ENCODE measurements around the gene AKR1C2. TPM values are rescaled to one million over a fixed set of nuclear protein-coding genes. Genes with fewer than 3 reads are reported as not detected.
A peak's percentile ranks its signal among the peaks of the same experiment; 100 is the strongest.
"Not testable (repeated sequence)": the region's sequence is repeated elsewhere in the genome, so short reads cannot be mapped to it uniquely, and the experiment has no call there.

AKR1C2 gene
- total and polyA plus RNA-seq, 4 donors = 44.7 to 121 (median 53.8) TPM

DNA sequence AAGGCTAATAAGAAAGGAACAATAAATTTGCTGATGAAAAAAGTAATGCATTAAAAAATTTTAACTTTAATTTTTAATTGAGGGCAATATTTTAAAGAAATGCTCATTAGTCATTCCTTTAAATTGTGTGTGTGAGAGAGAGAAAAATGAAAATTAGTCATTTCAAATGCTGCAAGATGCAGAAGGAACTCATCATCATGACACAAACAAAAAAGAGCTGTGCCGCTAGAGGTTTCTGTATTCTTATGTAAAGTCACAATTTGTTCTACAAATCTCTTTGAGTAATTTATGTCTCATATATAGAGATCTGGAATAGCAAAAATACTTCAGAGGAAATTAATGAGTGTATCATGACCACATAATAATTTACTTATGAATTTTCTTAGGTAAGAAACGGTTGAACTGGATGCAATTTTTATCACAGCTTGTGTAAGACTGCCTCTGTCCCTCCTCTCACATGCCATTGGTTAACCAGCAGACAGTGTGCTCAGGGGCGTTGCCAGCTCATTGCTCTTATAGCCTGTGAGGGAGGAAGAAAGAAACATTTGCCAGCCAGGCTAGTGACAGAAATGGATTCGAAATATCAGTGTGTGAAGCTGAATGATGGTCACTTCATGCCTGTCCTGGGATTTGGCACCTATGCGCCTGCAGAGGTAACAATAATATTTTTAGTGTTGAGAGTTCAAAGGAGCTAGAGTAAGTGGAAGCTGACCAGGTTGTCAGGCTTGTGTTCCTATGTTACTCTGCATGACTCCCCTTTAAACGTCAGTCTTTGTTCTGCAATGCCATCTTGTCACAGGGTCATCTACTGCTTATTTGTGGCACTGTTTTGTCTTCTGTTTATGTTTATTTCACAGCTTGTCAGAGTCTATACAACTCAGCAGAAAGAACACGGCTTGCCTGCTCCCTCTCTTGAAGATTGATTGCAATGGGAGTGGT lies 40.5 kb downstream of the AKR1C2 start, which contains the start of gene AKR1C1:
TSS of gene AKR1C1 (plus strand) at position 540 of the 939 bp plus-strand sequence. CDS start at position 570, 30 bp downstream.
- H3K27ac ChIP-seq (ENCODE audit: low read depth in 1 of 2, low read length in 2 of 2); H3K4me3 ChIP-seq (ENCODE audit: low read length in 2 of 2): not testable (repeated sequence)

DNA sequence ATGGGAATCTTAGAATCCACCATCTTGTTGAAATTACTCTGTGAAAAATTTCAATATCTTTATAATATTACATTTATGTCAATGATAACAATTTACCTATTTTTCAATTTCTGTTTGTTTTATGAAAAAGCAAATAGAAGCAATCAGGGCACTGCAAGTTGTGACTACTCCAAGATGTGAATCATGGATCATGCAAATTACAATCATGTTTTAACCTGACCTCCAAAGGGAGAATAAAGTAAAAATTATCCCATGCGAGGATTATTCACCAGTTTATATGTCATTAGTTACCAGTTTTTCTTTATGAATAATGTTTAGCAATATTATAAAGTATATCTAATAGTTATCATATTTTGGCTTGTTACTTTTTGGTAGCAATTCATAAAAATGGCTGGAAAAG lies 41.3 kb downstream of the AKR1C2 start:
- DNase-seq; H3K4me3 ChIP-seq (ENCODE audit: low read length in 2 of 2); H3K4me1 ChIP-seq (ENCODE audit: control insufficient read depth in 1 of 2, insufficient read depth in 2 of 2, low read length in 2 of 2); H3K27ac ChIP-seq (ENCODE audit: low read depth in 1 of 2, low read length in 2 of 2); H3K36me3 ChIP-seq (ENCODE audit: control insufficient read depth in 1 of 2, insufficient read depth in 2 of 2, low read length in 1 of 2); ATAC-seq (ENCODE audit: low FRiP score); H3K9me3 ChIP-seq (ENCODE audit: control insufficient read depth, low read length); H3K27me3 ChIP-seq (ENCODE audit: control insufficient read depth in 1 of 2, insufficient read depth in 2 of 2, low read length in 1 of 2): not testable (repeated sequence)
- 69 to 76% methylated on average over 1 of the region's 1 CpG for WGBS, 2 donors
- intact Hi-C loops (cut with DNase I) = loop anchor here in 1 of 2 donors (5.0 kb wide), 1 partner anchor 50 kb away; no protein-coding TSS in a partner anchor

More for the DNA sequence above, 40.5 kb downstream of the AKR1C2 start, which contains the start of gene AKR1C1:
- WGBS, 2 donors = 31 to 42% methylated on average over 5 to 6 of the region's 7 CpGs
- not testable (repeated sequence) for H3K9me3 ChIP-seq (ENCODE audit: control insufficient read depth, low read length); H3K4me1 ChIP-seq (ENCODE audit: control insufficient read depth in 1 of 2, insufficient read depth in 2 of 2, low read length in 2 of 2); H3K36me3 ChIP-seq (ENCODE audit: control insufficient read depth in 1 of 2, insufficient read depth in 2 of 2, low read length in 1 of 2); H3K27me3 ChIP-seq (ENCODE audit: control insufficient read depth in 1 of 2, insufficient read depth in 2 of 2, low read length in 1 of 2); DNase-seq
- peak; percentile 89 for ATAC-seq (ENCODE audit: low FRiP score)
- intact Hi-C loops (cut with DNase I) = loop anchor here in 1 of 2 donors (5.0 kb wide), 1 partner anchor 49 kb away; no protein-coding TSS in a partner anchor

DNA sequence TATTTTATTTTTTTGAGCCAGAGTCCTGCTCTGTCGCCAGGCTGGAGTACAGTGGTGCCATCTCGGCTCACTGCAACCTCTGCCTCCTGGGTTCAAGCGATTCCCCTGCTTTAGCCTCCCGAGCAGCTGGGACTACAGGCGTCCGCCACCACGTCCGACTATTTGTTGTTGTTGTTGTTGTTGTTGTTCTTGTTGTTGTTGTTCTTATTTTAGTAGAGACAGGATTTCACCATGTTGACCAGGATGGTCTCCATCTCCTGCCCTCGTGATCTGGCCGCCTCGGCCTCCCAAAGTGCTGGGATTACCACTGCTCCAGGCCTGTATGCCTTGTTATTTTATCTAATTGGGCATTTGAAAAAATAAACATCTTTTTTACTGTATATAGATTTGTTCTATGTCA lies 42.1 kb downstream of the AKR1C2 start:
- H3K4me1 ChIP-seq (ENCODE audit: control insufficient read depth in 1 of 2, insufficient read depth in 2 of 2, low read length in 2 of 2); H3K4me3 ChIP-seq (ENCODE audit: low read length in 2 of 2); ATAC-seq (ENCODE audit: low FRiP score); H3K27ac ChIP-seq (ENCODE audit: low read depth in 1 of 2, low read length in 2 of 2); H3K36me3 ChIP-seq (ENCODE audit: control insufficient read depth in 1 of 2, insufficient read depth in 2 of 2, low read length in 1 of 2); H3K9me3 ChIP-seq (ENCODE audit: control insufficient read depth, low read length); H3K27me3 ChIP-seq (ENCODE audit: control insufficient read depth in 1 of 2, insufficient read depth in 2 of 2, low read length in 1 of 2); DNase-seq: not testable (repeated sequence)
- intact Hi-C loops (cut with DNase I) = loop anchor here in 1 of 2 donors (5.0 kb wide), 1 partner anchor 51 kb away; no protein-coding TSS in a partner anchor
- 96 to 97% methylated on average over 11 of the region's 11 CpGs for WGBS, 2 donors

DNA sequence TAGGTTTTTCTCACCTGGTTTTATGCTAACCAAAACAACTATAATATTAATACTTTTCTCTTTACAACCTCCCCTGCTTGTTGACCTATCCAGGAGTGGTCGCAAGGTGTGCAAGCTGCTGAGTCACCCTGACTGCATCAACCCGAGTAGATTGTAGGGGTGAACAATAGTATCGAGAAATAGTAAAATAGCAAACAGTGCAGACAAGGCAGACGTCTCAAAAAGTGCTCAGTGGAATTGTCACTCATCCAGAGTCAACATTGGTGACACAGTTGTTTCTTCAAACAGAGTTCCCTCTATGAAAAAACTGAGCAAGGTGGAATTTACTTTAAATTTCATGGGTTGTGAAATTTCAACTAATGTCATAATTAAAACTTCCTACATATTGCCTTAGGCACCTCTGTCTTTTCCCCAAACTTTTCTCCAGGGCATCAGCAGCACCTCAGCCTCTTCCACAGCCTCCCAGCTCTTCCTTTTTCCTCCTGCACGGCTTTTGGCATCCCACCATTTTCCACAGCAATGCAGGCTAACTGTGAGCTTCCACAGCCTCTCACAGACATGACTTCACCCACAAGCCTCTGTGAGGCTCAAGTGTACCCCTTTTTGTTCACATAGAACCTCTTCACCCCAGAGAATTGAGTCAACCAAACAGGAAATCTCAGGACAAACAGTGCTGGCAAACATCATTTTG lies 46.6 kb downstream of the AKR1C2 start:
- WGBS, 2 donors = 59 to 63% methylated on average over 5 of the region's 5 CpGs
- DNase-seq; H3K27me3 ChIP-seq (ENCODE audit: control insufficient read depth in 1 of 2, insufficient read depth in 2 of 2, low read length in 1 of 2); H3K36me3 ChIP-seq (ENCODE audit: control insufficient read depth in 1 of 2, insufficient read depth in 2 of 2, low read length in 1 of 2); H3K4me3 ChIP-seq (ENCODE audit: low read length in 2 of 2); H3K4me1 ChIP-seq (ENCODE audit: control insufficient read depth in 1 of 2, insufficient read depth in 2 of 2, low read length in 2 of 2); H3K27ac ChIP-seq (ENCODE audit: low read depth in 1 of 2, low read length in 2 of 2); ATAC-seq (ENCODE audit: low FRiP score); H3K9me3 ChIP-seq (ENCODE audit: control insufficient read depth, low read length); intact Hi-C loops (cut with DNase I): not testable (repeated sequence)

DNA sequence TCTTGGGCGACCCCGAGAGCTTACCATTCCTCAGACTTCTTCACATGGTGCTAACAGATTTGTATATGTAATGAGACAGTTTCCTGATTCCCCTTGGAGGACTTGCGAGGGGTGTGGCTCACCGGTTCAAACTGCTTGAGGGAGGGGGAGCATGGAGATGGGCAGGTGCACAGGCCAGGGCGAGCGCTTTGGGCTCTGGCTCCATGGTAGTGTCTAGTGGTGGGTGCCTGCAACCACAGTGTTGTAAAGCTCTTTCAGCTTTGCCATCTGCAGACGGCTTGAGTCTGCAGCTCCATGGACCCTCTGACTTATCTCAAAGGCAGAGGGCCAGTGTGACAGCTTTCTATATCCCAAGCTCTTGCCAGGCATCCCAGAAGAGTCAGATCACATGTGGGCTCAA lies 47.6 kb downstream of the AKR1C2 start:
- DNase-seq; intact Hi-C loops (cut with DNase I); H3K36me3 ChIP-seq (ENCODE audit: control insufficient read depth in 1 of 2, insufficient read depth in 2 of 2, low read length in 1 of 2); H3K4me3 ChIP-seq (ENCODE audit: low read length in 2 of 2); H3K4me1 ChIP-seq (ENCODE audit: control insufficient read depth in 1 of 2, insufficient read depth in 2 of 2, low read length in 2 of 2); H3K27me3 ChIP-seq (ENCODE audit: control insufficient read depth in 1 of 2, insufficient read depth in 2 of 2, low read length in 1 of 2); H3K9me3 ChIP-seq (ENCODE audit: control insufficient read depth, low read length); H3K27ac ChIP-seq (ENCODE audit: low read depth in 1 of 2, low read length in 2 of 2); ATAC-seq (ENCODE audit: low FRiP score): not testable (repeated sequence)
- 80 to 88% methylated on average over 4 to 6 of the region's 7 CpGs for WGBS, 2 donors

DNA sequence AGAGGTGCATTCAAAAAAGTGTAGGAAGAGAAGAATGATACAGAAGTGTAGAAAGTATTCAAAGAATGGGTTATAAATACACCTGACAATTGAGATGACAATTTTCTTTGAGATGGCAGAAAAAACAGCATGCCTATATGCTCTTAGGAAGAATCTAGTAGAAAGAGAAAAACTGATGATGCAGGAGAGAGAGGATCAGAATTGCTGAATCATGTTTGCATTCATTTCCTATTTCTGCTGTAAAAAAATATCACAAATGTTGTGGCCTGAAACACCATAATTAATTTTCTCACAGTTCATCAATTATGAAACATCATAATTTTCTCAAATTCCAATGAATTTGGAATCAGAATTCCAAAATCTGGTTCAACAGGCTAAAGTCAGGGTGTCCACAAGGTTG lies 50.3 kb downstream of the AKR1C2 start:
- no peak overlapping the region for H3K4me3 ChIP-seq (ENCODE audit: low read length in 2 of 2)
- intact Hi-C loops (cut with DNase I) = no loop called here
- no peak overlapping the region for H3K27ac ChIP-seq (ENCODE audit: low read depth in 1 of 2, low read length in 2 of 2)
- H3K36me3 ChIP-seq (ENCODE audit: control insufficient read depth in 1 of 2, insufficient read depth in 2 of 2, low read length in 1 of 2) = no peaks in the 10 kb centered on the region
- ATAC-seq (ENCODE audit: low FRiP score) (no peak), DNase-seq (no peak)
- no peaks in the 10 kb centered on the region for H3K27me3 ChIP-seq (ENCODE audit: control insufficient read depth in 1 of 2, insufficient read depth in 2 of 2, low read length in 1 of 2)
- H3K9me3 ChIP-seq (ENCODE audit: control insufficient read depth, low read length) = no peaks in the 10 kb centered on the region
- H3K4me1 ChIP-seq (ENCODE audit: control insufficient read depth in 1 of 2, insufficient read depth in 2 of 2, low read length in 2 of 2) = peaks cover 0 to 13% of the 10 kb centered on the region in 2 donors

DNA sequence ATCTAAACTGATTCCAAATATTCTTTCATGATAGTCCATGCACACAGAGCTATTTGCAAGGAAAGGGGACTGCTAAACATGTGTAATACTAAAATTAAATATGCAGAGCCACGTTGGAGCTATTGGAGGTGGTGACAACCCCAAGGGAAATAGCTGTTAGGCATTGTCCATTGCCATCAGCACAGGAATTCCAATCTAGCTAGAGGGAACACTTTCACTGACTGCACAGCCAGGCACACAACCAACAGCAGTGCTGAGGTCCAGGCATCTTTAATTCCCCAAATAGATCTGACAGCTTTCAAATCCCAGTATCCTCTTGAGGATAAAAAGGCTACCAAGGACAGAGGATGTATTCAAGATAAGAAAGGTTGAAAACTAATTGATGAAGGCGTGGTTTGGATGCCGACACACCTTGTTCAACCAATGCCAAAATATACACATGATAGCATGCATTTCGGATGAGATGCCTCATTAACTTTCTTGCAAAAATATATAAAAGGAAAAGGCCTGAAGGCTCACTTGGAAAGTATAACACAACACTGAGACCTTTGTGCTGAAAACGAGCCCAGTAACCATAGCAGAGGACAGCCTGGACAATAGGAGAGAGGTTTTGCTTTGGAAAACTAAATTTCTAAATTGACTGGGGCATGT lies 52.0 kb downstream of the AKR1C2 start:
- peaks cover 2 to 16% of the 10 kb centered on the region in 2 donors for H3K4me1 ChIP-seq (ENCODE audit: control insufficient read depth in 1 of 2, insufficient read depth in 2 of 2, low read length in 2 of 2)
- DNase-seq; H3K36me3 ChIP-seq (ENCODE audit: control insufficient read depth in 1 of 2, insufficient read depth in 2 of 2, low read length in 1 of 2); intact Hi-C loops (cut with DNase I); ATAC-seq (ENCODE audit: low FRiP score); H3K27ac ChIP-seq (ENCODE audit: low read depth in 1 of 2, low read length in 2 of 2); H3K4me3 ChIP-seq (ENCODE audit: low read length in 2 of 2); H3K27me3 ChIP-seq (ENCODE audit: control insufficient read depth in 1 of 2, insufficient read depth in 2 of 2, low read length in 1 of 2); H3K9me3 ChIP-seq (ENCODE audit: control insufficient read depth, low read length): not testable (repeated sequence)
- 35 to 38% methylated on average over 5 of the region's 5 CpGs for WGBS, 2 donors
